ENCODE results near the gene ZC3H18. TPM values are rescaled to one million over a fixed set of nuclear protein-coding genes. Genes with fewer than 3 reads are reported as not detected.

The ZC3H18 gene
- total RNA-seq, 1 donor from 2014 or later: 14.6 TPM

DNA sequence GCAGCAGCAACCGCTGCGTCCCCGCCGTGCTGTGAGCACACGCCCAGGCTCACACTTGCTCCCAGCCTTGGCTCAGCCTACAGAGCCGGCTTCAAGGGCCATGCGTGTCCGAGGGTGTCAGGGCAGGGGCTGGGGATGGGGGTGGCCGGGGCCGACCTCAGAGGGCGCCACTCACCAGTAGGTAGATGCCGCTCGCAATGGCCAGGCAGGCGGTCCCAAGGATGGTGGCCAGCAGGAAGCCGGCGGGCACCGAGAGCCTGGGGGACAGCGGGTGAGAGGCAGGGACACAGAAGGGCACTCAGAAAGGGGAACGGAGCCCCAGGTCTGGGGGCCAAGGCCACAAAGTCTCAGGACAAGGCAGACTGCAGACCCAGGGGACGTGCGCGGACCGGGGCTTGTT lies 75.7 kb downstream of the ZC3H18 start:
- peaks cover 0 to 2% (median under 1%) of the 10 kb centered on the region in 3 donors for H3K27me3 ChIP-seq (ENCODE audit: control insufficient read depth in 3 of 3, insufficient read depth in 3 of 3, low read length in 3 of 3)
- H3K27ac ChIP-seq (ENCODE audit: low read depth, low read length): no peak overlapping the region
- H3K4me3 ChIP-seq (ENCODE audit: low read length in 3 of 3): no peak overlapping the region
- peaks cover 3 to 7% (median 3%) of the 10 kb centered on the region in 3 donors for H3K4me1 ChIP-seq (ENCODE audit: control insufficient read depth in 3 of 3, insufficient read depth in 3 of 3, low read length in 3 of 3)
- no peak overlapping the region for H3K9ac ChIP-seq (ENCODE audit: low read depth in 1 of 3, low read length in 3 of 3)
- no peaks in the 10 kb centered on the region for H3K9me3 ChIP-seq (ENCODE audit: control insufficient read depth in 3 of 3, low read length in 3 of 3)
- no peaks in the 10 kb centered on the region for H3K36me3 ChIP-seq (ENCODE audit: control insufficient read depth in 3 of 3, insufficient read depth in 3 of 3, low read length in 3 of 3)

- no peaks in the 10 kb centered on the region for H3K36me3 ChIP-seq (ENCODE audit: control insufficient read depth in 3 of 3, insufficient read depth in 3 of 3, low read length in 3 of 3)
- H3K27ac ChIP-seq (ENCODE audit: low read depth, low read length): no peak overlapping the region
- H3K4me1 ChIP-seq (ENCODE audit: control insufficient read depth in 3 of 3, insufficient read depth in 3 of 3, low read length in 3 of 3): peaks cover 7 to 12% (median 8%) of the 10 kb centered on the region in 3 donors
- no peaks in the 10 kb centered on the region for H3K9me3 ChIP-seq (ENCODE audit: control insufficient read depth in 3 of 3, low read length in 3 of 3)
- H3K4me3 ChIP-seq (ENCODE audit: low read length in 3 of 3): no peak overlapping the region
- no peaks in the 10 kb centered on the region for H3K27me3 ChIP-seq (ENCODE audit: control insufficient read depth in 3 of 3, insufficient read depth in 3 of 3, low read length in 3 of 3)
- no peak overlapping the region for H3K9ac ChIP-seq (ENCODE audit: low read depth in 1 of 3, low read length in 3 of 3)
Observed at GRCh38 chr16:88646345-88647034, 76.3 kb downstream of the ZC3H18 start.

DNA sequence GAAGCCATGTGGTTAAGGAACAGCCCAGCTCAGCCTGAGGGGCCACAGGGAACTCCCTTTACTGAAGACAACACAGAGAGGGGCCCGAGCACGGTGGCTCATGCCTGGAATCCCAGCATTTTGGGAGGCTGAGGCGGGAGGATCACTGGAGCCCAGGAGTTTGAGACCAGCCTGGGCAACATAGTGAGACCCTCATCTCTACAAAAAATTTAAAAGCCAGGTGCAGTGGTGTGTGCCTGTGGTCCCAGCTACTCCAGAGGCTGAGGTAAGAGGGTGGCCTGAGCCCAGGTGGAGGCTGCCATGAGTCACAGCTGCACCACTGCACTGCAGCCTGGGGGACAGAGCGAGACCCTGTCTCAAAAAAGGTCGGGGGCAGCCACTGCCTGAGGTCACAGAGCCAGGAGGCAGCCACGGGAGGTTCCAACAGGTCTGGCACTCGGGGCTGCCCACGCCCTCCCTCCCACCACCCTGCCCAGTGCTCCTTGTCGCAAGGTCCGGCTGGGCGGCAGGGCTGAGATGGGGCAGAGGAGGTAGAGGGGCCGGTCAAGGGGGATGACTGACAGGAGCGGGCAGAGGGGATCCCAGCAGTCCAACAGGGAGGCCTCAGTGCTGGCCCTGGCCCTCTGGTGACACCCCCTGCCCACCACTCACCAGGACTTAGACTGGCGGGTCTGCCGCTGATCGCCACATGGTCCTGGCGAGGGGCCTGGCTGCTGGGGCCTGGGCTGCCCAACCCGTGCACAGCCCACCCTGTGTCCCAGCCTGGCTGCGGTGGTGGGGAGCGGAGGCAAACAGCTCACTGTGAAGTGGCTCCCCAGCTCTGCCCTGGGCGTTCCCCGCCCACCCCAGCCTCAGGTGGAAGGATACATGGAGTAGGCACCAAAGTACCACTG lies 77.2 kb downstream of the ZC3H18 start:
- H3K4me1 ChIP-seq (ENCODE audit: control insufficient read depth in 3 of 3, insufficient read depth in 3 of 3, low read length in 3 of 3): peaks cover 12 to 13% (median 13%) of the 10 kb centered on the region in 3 donors
- H3K36me3 ChIP-seq (ENCODE audit: control insufficient read depth in 3 of 3, insufficient read depth in 3 of 3, low read length in 3 of 3): peaks cover 0 to under 1% (median 0%) of the 10 kb centered on the region in 3 donors

GRCh38 chr16:88649195-88649923 lies 79.2 kb downstream of the ZC3H18 start:
- H3K9me3 ChIP-seq (ENCODE audit: control insufficient read depth in 3 of 3, low read length in 3 of 3): no peaks in the 10 kb centered on the region
- peaks cover 6 to 10% (median 7%) of the 10 kb centered on the region in 3 donors for H3K36me3 ChIP-seq (ENCODE audit: control insufficient read depth in 3 of 3, insufficient read depth in 3 of 3, low read length in 3 of 3)
- no peaks in the 10 kb centered on the region for H3K27me3 ChIP-seq (ENCODE audit: control insufficient read depth in 3 of 3, insufficient read depth in 3 of 3, low read length in 3 of 3)
- H3K9ac ChIP-seq (ENCODE audit: low read depth in 1 of 3, low read length in 3 of 3): no peak overlapping the region
- peak overlapping the region in 1 of 3 donors; percentile 62 for H3K4me3 ChIP-seq (ENCODE audit: low read length in 3 of 3)
- H3K27ac ChIP-seq (ENCODE audit: low read depth, low read length): no peak overlapping the region
- H3K4me1 ChIP-seq (ENCODE audit: control insufficient read depth in 3 of 3, insufficient read depth in 3 of 3, low read length in 3 of 3): peaks cover 12 to 13% (median 13%) of the 10 kb centered on the region in 3 donors

More for the DNA sequence above, 77.2 kb downstream of the ZC3H18 start:
- Histone ChIP-seq H3K4me3 (ENCODE audit: low read length in 3 of 3) (no peak overlapping the region), H3K27ac (ENCODE audit: low read depth, low read length) (no peak overlapping the region), H3K9ac (ENCODE audit: low read depth in 1 of 3, low read length in 3 of 3) (no peak overlapping the region), H3K9me3 (ENCODE audit: control insufficient read depth in 3 of 3, low read length in 3 of 3) (no peaks in the 10 kb centered on the region), H3K27me3 (ENCODE audit: control insufficient read depth in 3 of 3, insufficient read depth in 3 of 3, low read length in 3 of 3) (no peaks in the 10 kb centered on the region)

GRCh38 chr16:88649924-88650748 lies 79.9 kb downstream of the ZC3H18 start:
- H3K4me3 ChIP-seq (ENCODE audit: low read length in 3 of 3): peak overlapping the region; percentile 62 to 67 (median 65)
- H3K4me1 ChIP-seq (ENCODE audit: control insufficient read depth in 3 of 3, insufficient read depth in 3 of 3, low read length in 3 of 3): peaks cover 12 to 13% (median 13%) of the 10 kb centered on the region in 3 donors
- H3K9ac ChIP-seq (ENCODE audit: low read depth in 1 of 3, low read length in 3 of 3): peak overlapping the region in 2 of 3 donors; percentile 50 to 66
- peaks cover 9 to 17% (median 15%) of the 10 kb centered on the region in 3 donors for H3K36me3 ChIP-seq (ENCODE audit: control insufficient read depth in 3 of 3, insufficient read depth in 3 of 3, low read length in 3 of 3)
- H3K9me3 ChIP-seq (ENCODE audit: control insufficient read depth in 3 of 3, low read length in 3 of 3): no peaks in the 10 kb centered on the region
- H3K27ac ChIP-seq (ENCODE audit: low read depth, low read length): peak overlapping the region; percentile 19
- H3K27me3 ChIP-seq (ENCODE audit: control insufficient read depth in 3 of 3, insufficient read depth in 3 of 3, low read length in 3 of 3): no peaks in the 10 kb centered on the region

GRCh38 chr16:88650749-88651275 lies 80.6 kb downstream of the ZC3H18 start, which contains the start of gene CYBA:
Gene CYBA (minus strand): TSS chr16:88651053. CDS start chr16:88651013, 40 bp downstream.
- Histone ChIP-seq H3K36me3 (ENCODE audit: control insufficient read depth in 3 of 3, insufficient read depth in 3 of 3, low read length in 3 of 3) (peaks cover 12 to 18% (median 17%) of the 10 kb centered on the region in 3 donors), H3K9ac (ENCODE audit: low read depth in 1 of 3, low read length in 3 of 3) (peak within 1 kb of the TSS; percentile 66 to 74 (median 67)), H3K9me3 (ENCODE audit: control insufficient read depth in 3 of 3, low read length in 3 of 3) (no peaks in the 10 kb centered on the region), H3K4me3 (ENCODE audit: low read length in 3 of 3) (peak within 1 kb of the TSS; percentile 62 to 68 (median 65)), H3K4me1 (ENCODE audit: control insufficient read depth in 3 of 3, insufficient read depth in 3 of 3, low read length in 3 of 3) (peaks cover 12 to 13% (median 13%) of the 10 kb centered on the region in 3 donors), H3K27me3 (ENCODE audit: control insufficient read depth in 3 of 3, insufficient read depth in 3 of 3, low read length in 3 of 3) (no peaks in the 10 kb centered on the region), H3K27ac (ENCODE audit: low read depth, low read length) (peak within 1 kb of the TSS; percentile 40)

GRCh38 chr16:88651276-88651988 lies 81.2 kb downstream of the ZC3H18 start:
- Histone ChIP-seq H3K9ac (ENCODE audit: low read depth in 1 of 3, low read length in 3 of 3) (peak overlapping the region; percentile 64 to 74 (median 67)), H3K27ac (ENCODE audit: low read depth, low read length) (peak overlapping the region; percentile 40), H3K4me1 (ENCODE audit: control insufficient read depth in 3 of 3, insufficient read depth in 3 of 3, low read length in 3 of 3) (peaks cover 12 to 13% (median 13%) of the 10 kb centered on the region in 3 donors), H3K27me3 (ENCODE audit: control insufficient read depth in 3 of 3, insufficient read depth in 3 of 3, low read length in 3 of 3) (no peaks in the 10 kb centered on the region), H3K9me3 (ENCODE audit: control insufficient read depth in 3 of 3, low read length in 3 of 3) (no peaks in the 10 kb centered on the region), H3K4me3 (ENCODE audit: low read length in 3 of 3) (peak overlapping the region; percentile 49 to 68 (median 62)), H3K36me3 (ENCODE audit: control insufficient read depth in 3 of 3, insufficient read depth in 3 of 3, low read length in 3 of 3) (peaks cover 12 to 18% (median 17%) of the 10 kb centered on the region in 3 donors)

DNA sequence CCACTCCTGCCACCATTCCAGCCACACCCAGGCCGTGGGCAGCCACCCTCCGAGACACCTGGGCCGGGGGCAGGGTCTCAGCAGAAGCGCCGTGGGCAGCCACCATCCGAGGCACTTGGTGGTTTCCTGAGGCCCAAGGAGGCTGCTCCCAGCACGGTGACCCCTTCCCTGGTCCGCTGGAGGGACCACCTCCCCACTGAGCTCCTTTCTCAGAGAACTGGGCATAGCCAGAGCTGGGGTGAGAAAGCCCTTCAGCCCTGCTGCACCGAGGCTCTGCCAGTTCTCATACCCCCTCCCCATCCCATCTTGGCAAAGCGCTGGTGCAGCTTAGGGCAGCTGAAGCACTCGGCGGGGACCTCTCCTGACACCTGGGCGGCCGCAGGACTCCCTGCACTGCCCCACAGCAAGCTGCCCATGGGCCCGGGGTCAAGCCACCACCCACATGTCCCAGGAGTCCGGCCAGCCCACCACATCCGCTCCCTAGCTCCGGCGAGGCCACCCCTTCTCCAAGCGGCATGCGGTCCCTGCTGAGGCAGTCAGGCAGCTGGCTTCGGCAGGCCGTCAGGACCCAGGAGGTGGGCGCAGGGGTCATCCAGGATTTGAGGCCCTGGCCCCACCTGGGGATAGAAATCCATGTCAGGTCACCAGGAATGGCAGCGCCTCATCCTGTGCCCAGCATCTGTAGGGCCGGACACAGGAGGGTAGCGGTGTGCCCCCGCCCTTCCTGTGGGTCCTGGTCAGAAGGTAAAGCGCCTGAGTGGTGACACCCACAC lies 82.0 kb downstream of the ZC3H18 start:
- H3K4me1 ChIP-seq (ENCODE audit: control insufficient read depth in 3 of 3, insufficient read depth in 3 of 3, low read length in 3 of 3): peaks cover 12 to 13% (median 13%) of the 10 kb centered on the region in 3 donors
- no peaks in the 10 kb centered on the region for H3K9me3 ChIP-seq (ENCODE audit: control insufficient read depth in 3 of 3, low read length in 3 of 3)
- no peak overlapping the region for H3K4me3 ChIP-seq (ENCODE audit: low read length in 3 of 3)
- H3K27me3 ChIP-seq (ENCODE audit: control insufficient read depth in 3 of 3, insufficient read depth in 3 of 3, low read length in 3 of 3): no peaks in the 10 kb centered on the region
- no peak overlapping the region for H3K9ac ChIP-seq (ENCODE audit: low read depth in 1 of 3, low read length in 3 of 3)
- H3K36me3 ChIP-seq (ENCODE audit: control insufficient read depth in 3 of 3, insufficient read depth in 3 of 3, low read length in 3 of 3): peaks cover 16 to 22% (median 18%) of the 10 kb centered on the region in 3 donors
- no peak overlapping the region for H3K27ac ChIP-seq (ENCODE audit: low read depth, low read length)

Data from skeletal muscle tissue (tissue), 4 donors.